OCI-LY3 (cell line): ENCODE measurements around the gene NPY.

Source experiments
- H2AFZ ChIP-seq: fragments of 200-600, 300-600 bp; shearing (Covaris generic); 2 replicates; pipeline ENCODE4 v1.6.0; 2014; ENCODE audit warnings: antibody characterized with exemption, low read depth, low read length
- H3K27ac ChIP-seq: fragments of 200-600, 300-600 bp; sonication (generic); 2 replicates; pipeline ENCODE4 v1.5.1; 2014; ENCODE audit warnings: mild to moderate bottlenecking, low read length, moderate library complexity, mixed read lengths
- H3K27me3 ChIP-seq: fragments of 200-600, 300-600 bp; sonication (generic); 2 replicates; pipeline ENCODE4 v1.6.1; 2014; ENCODE audit warnings: low read depth, low read length, mixed read lengths
- H3K36me3 ChIP-seq: fragments of 200-600, 300-600 bp; sonication (generic); replicated peaks from 2 replicates; pipeline ENCODE3; 2014; ENCODE audit warnings: low read depth, low read length, mixed read lengths
- H3K4me1 ChIP-seq: fragments of 300-600, 200-600 bp; sonication (generic); 2 replicates; pipeline ENCODE4 v1.6.1; 2014; ENCODE audit warnings: low read length, mixed read lengths
- H3K4me2 ChIP-seq: fragments of 200-600, 300-600 bp; sonication (generic); 2 replicates; pipeline ENCODE4 v1.6.1; 2014; ENCODE audit warnings: low read length, mixed read lengths
- H3K4me3 ChIP-seq: fragments of 300-600, 200-600 bp; sonication (generic); 2 replicates; pipeline ENCODE4 v1.5.1; 2014; ENCODE audit warnings: antibody characterized with exemption, mild to moderate bottlenecking, low read length, moderate library complexity
- H3K79me2 ChIP-seq: fragments of 300-600, 200-600 bp; shearing (Covaris generic); 2 replicates; pipeline ENCODE4 v1.6.1; 2014; ENCODE audit warnings: mild to moderate bottlenecking, low read length, mixed read lengths
- H3K9ac ChIP-seq: fragments of 300-600, 200-600 bp; shearing (Covaris generic); 2 replicates; pipeline ENCODE4 v1.6.0; 2014; ENCODE audit warnings: mild to moderate bottlenecking, low read length, moderate library complexity
- H3K9me3 ChIP-seq: fragments of 200-600, 300-600 bp; shearing (Covaris generic); 2 replicates; pipeline ENCODE4 v1.6.1; 2014; ENCODE audit warnings: low read length, mixed read lengths; ENCODE audit not compliant: insufficient read depth
- H4K20me1 ChIP-seq: fragments of 200-600, 300-600 bp; sonication (generic); 2 replicates; pipeline ENCODE4 v1.6.1; 2016; ENCODE audit warnings: low read length, mixed read lengths; ENCODE audit not compliant: insufficient read depth
- EZH2phosphoT487 ChIP-seq: fragments of 200-600 bp; shearing (Covaris generic); IDR thresholded peaks from 2 replicates; pipeline ENCODE4 v1.6.1; 2018; ENCODE audit warnings: antibody characterized with exemption, mixed run types, low read depth
- TF ChIP-seq, protein P1 (sequence below): fragments of 200-600, 300-600 bp; sonication (generic); IDR thresholded peaks from 2 replicates; pipeline ENCODE4 v1.5.1; 2014; ENCODE audit warnings: antibody characterized with exemption, low read length, low read depth

The NPY gene

GRCh38 chr7:24299192-24299591, 15.2 kb downstream of the NPY start:
- Histone ChIP-seq H3K4me2 (no peak overlapping the region), H3K27me3 (peaks cover 14% of the 10 kb centered on the region; the same call in 1 of the 2 replicates), H3K9me3 (no peaks in the 10 kb centered on the region), H3K79me2 (no peaks in the 10 kb centered on the region), H3K27ac (no peak overlapping the region), H3K4me3 (no peak overlapping the region), H2AFZ (no peak overlapping the region), H3K9ac (no peak overlapping the region), H3K4me1 (peaks cover 6% of the 10 kb centered on the region), H3K36me3 (no peaks in the 10 kb centered on the region), H4K20me1 (no peaks in the 10 kb centered on the region)
- no peak for TF ChIP-seq EZH2phosphoT487
- TF ChIP-seq, protein P1, sequence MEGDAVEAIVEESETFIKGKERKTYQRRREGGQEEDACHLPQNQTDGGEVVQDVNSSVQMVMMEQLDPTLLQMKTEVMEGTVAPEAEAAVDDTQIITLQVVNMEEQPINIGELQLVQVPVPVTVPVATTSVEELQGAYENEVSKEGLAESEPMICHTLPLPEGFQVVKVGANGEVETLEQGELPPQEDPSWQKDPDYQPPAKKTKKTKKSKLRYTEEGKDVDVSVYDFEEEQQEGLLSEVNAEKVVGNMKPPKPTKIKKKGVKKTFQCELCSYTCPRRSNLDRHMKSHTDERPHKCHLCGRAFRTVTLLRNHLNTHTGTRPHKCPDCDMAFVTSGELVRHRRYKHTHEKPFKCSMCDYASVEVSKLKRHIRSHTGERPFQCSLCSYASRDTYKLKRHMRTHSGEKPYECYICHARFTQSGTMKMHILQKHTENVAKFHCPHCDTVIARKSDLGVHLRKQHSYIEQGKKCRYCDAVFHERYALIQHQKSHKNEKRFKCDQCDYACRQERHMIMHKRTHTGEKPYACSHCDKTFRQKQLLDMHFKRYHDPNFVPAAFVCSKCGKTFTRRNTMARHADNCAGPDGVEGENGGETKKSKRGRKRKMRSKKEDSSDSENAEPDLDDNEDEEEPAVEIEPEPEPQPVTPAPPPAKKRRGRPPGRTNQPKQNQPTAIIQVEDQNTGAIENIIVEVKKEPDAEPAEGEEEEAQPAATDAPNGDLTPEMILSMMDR: no peak

- no peaks in the 10 kb centered on the region for H4K20me1 ChIP-seq
- no peaks in the 10 kb centered on the region for H3K36me3 ChIP-seq
- H3K4me3 ChIP-seq: no peak overlapping the region
- no peaks in the 10 kb centered on the region for H3K9me3 ChIP-seq
- H2AFZ ChIP-seq: no peak overlapping the region
- no peak overlapping the region for H3K9ac ChIP-seq
- no peaks in the 10 kb centered on the region for H3K79me2 ChIP-seq
- H3K4me1 ChIP-seq: peaks cover 6% of the 10 kb centered on the region
- H3K27ac ChIP-seq: no peak overlapping the region
- H3K4me2 ChIP-seq: no peak overlapping the region
- TF ChIP-seq, protein P1: no peak
- TF ChIP-seq EZH2phosphoT487: no peak
- peaks cover 17% of the 10 kb centered on the region; the same call in 1 of the 2 replicates for H3K27me3 ChIP-seq
These were observed 17.7 kb downstream of the NPY start for GRCh38 chr7:24301703-24302102.

DNA sequence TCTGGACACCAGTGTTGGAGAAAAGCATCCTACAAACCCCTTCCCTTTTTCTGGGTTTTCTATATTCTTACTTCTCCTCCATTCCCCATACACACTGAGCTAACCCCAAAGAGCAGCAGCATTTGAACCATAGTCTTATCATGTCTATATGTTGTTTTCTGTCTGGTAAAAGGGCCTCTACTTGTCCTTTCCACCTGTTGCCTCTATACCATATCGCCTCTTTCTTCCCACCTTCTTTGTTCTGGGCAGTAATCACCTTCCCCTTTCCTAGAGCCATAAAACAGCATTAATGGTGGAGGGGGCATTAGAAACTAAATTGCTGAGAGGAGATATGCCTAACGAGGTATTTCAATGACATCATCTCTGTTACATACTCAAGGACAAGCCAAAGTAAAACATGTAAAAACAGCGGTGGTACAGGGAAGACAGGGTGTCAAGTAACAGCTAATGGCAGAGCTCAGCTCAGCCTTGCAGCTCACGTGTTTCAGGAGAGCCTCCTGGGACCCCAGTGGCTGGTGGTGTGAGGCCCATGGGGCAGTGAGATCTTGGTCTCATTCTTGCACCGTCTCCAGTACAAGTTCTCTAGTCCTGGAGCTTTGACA, 20.6 kb downstream of the NPY start:
- Histone ChIP-seq H3K9me3 (no peaks in the 10 kb centered on the region), H3K4me3 (no peak overlapping the region), H3K27me3 (peaks cover 15% of the 10 kb centered on the region; the same call in 1 of the 2 replicates), H3K27ac (no peak overlapping the region), H3K9ac (no peak overlapping the region), H2AFZ (no peak overlapping the region), H3K4me1 (peaks cover 6% of the 10 kb centered on the region), H3K4me2 (no peak overlapping the region), H3K36me3 (no peaks in the 10 kb centered on the region), H3K79me2 (no peaks in the 10 kb centered on the region), H4K20me1 (no peaks in the 10 kb centered on the region)
- no peak for TF ChIP-seq EZH2phosphoT487
- TF ChIP-seq, protein P1: no peak

DNA sequence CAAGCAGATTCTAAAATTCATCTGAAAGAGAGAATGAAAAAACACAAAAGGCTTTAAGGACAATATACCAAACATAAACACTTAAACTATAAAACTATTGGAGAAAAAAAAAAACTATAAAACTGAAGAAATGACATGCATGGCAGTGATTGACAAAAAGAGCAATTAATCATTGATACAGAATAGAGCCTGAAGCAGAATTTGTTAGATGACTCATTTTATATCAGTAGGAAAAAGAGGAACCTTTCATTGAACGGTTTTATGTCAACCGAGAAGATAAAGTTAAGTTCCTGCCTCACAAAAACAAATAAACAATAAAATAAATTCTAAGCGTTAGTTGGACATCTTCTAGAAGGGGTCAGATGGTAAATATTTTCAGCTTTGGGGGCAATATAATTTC, 23.3 kb downstream of the NPY start:
- Histone ChIP-seq H3K9me3 (no peaks in the 10 kb centered on the region), H3K36me3 (no peaks in the 10 kb centered on the region), H3K4me3 (no peak overlapping the region), H3K4me1 (no peaks in the 10 kb centered on the region), H3K79me2 (no peaks in the 10 kb centered on the region), H3K4me2 (no peak overlapping the region), H3K27ac (no peak overlapping the region), H3K27me3 (peaks cover 9% of the 10 kb centered on the region; the same call in 1 of the 2 replicates), H4K20me1 (no peaks in the 10 kb centered on the region), H3K9ac (no peak overlapping the region), H2AFZ (no peak overlapping the region)
- TF ChIP-seq EZH2phosphoT487: no peak
- TF ChIP-seq, protein P1: no peak
